Endothelial cell of umbilical vein (primary cell): ENCODE measurements around the gene NME4.

Experiments
- CTCF ChIP-seq, 2 donors: IDR thresholded peaks; 1 replicate in 1 of 2; 2 replicates in 1 of 2; pipeline ENCODE4 v1.5.1; 2011; ENCODE audit warnings: low read length in 2 of 2, mild to moderate bottlenecking in 2 of 2, moderate library complexity in 2 of 2, control low read depth in 1 of 2, inconsistent platforms in 1 of 2, low read depth in 1 of 2; ENCODE audit not compliant: insufficient read depth in 1 of 2; ENCODE audit errors: extremely low read depth in 1 of 2
- JUN ChIP-seq: IDR thresholded peaks from 2 replicates; pipeline ENCODE4 v1.6.1; 2011; ENCODE audit warnings: borderline replicate concordance, low read depth; ENCODE audit not compliant: insufficient read length, insufficient read depth
- MAX ChIP-seq: IDR thresholded peaks from 2 replicates; pipeline ENCODE4 v1.6.1; 2011; ENCODE audit not compliant: insufficient read depth, insufficient read length
- POLR2A ChIP-seq: IDR thresholded peaks from 2 replicates; pipeline ENCODE4 v1.6.1; 2012; ENCODE audit warnings: low read depth, mild to moderate bottlenecking, control low read depth, low read length

GRCh38 chr16:407253-407652, 10.3 kb downstream of the NME4 start:
- TF ChIP-seq MAX, result no peak
- TF ChIP-seq CTCF (IDR thresholded peaks at IDR 0.05; ENCODE audit: extremely low read depth in 1 of 2, insufficient read depth in 1 of 2, low read depth in 1 of 2, low read length in 2 of 2), result no peak
- no peak for TF ChIP-seq POLR2A
- no peak for TF ChIP-seq JUN
